ENCODE results near the gene KCNK10. TPM values are rescaled to one million over a fixed set of nuclear protein-coding genes. Genes with fewer than 3 reads are reported as not detected.

The KCNK10 gene
- total and polyA plus RNA-seq, 7 donors, result under 0.01 to 0.60 (median 0.28) TPM; not detected in 1

DNA sequence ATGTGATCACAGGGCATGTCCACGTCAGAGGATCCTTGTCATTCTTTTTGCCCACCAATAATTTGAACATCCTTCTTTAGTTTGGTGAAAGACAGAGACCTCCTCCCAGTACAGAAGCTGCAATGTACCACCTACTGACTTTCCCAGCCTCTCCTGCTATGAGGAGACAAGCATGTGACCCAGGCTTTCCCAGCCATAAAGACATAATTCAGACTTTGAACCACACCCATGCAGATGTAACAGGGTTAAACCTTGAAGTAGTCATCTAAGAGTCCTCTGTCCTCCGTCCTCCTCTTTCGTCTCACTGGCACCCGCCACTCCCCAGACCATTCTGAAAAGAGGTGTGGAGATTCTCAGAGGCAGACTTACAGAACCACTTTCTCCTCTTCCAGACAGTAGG, 120.8 kb downstream of the KCNK10 start:
- no peaks in the 10 kb centered on the region for H3K27me3 ChIP-seq
- H3K36me3 ChIP-seq, result no peaks in the 10 kb centered on the region
- H3K27ac ChIP-seq, result no peak overlapping the region
- intact Hi-C loops (cut with DNase I), result no loop called here
- DNase-seq, result no peak
- no peak for TF ChIP-seq EP300 (IDR thresholded peaks at IDR 0.05)
- no peak for TF ChIP-seq POLR2AphosphoS5 (IDR thresholded peaks at IDR 0.05)
- TF ChIP-seq, protein P1, sequence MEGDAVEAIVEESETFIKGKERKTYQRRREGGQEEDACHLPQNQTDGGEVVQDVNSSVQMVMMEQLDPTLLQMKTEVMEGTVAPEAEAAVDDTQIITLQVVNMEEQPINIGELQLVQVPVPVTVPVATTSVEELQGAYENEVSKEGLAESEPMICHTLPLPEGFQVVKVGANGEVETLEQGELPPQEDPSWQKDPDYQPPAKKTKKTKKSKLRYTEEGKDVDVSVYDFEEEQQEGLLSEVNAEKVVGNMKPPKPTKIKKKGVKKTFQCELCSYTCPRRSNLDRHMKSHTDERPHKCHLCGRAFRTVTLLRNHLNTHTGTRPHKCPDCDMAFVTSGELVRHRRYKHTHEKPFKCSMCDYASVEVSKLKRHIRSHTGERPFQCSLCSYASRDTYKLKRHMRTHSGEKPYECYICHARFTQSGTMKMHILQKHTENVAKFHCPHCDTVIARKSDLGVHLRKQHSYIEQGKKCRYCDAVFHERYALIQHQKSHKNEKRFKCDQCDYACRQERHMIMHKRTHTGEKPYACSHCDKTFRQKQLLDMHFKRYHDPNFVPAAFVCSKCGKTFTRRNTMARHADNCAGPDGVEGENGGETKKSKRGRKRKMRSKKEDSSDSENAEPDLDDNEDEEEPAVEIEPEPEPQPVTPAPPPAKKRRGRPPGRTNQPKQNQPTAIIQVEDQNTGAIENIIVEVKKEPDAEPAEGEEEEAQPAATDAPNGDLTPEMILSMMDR (IDR thresholded peaks at IDR 0.05), result no peak
- TF ChIP-seq POLR2A (IDR thresholded peaks at IDR 0.05), result no peak
- H3K4me1 ChIP-seq, result no peaks in the 10 kb centered on the region
- no peaks in the 10 kb centered on the region for H3K9me3 ChIP-seq
- 29 to 69% methylated on average over 4 of the region's 4 CpGs for WGBS, 2 donors
- no peak overlapping the region for H3K4me3 ChIP-seq

DNA sequence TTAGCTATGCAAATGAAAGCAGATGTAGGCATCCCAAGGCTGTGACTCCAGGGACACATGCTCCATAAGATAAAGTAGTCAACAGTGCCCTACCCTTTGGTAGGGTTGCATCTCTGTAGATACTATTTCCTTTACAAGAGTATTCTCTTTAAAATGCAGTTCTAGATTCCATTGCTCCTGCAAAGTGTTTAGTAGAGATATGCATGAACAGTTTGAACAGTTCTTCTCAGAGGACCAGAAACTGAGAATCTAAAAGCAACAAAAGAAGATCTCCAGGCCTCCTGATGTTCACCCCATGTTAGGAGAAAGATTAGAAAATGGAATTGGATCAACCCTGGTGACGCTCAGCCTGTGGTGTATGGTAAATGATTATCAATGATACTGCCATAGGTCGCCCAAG, 121.2 kb downstream of the KCNK10 start:
- TF ChIP-seq, protein P1 (IDR thresholded peaks at IDR 0.05), result no peak
- TF ChIP-seq POLR2AphosphoS5 (IDR thresholded peaks at IDR 0.05) (no peak), EP300 (IDR thresholded peaks at IDR 0.05) (no peak), POLR2A (IDR thresholded peaks at IDR 0.05) (no peak)
- no peak overlapping the region for H3K4me3 ChIP-seq
- no peaks in the 10 kb centered on the region for H3K27me3 ChIP-seq
- 61 to 87% methylated on average over 2 of the region's 2 CpGs for WGBS, 2 donors
- H3K4me1 ChIP-seq, result no peaks in the 10 kb centered on the region
- intact Hi-C loops (cut with DNase I), result no loop called here
- H3K27ac ChIP-seq, result no peak overlapping the region
- H3K9me3 ChIP-seq, result no peaks in the 10 kb centered on the region
- no peak for DNase-seq
- no peaks in the 10 kb centered on the region for H3K36me3 ChIP-seq

DNA sequence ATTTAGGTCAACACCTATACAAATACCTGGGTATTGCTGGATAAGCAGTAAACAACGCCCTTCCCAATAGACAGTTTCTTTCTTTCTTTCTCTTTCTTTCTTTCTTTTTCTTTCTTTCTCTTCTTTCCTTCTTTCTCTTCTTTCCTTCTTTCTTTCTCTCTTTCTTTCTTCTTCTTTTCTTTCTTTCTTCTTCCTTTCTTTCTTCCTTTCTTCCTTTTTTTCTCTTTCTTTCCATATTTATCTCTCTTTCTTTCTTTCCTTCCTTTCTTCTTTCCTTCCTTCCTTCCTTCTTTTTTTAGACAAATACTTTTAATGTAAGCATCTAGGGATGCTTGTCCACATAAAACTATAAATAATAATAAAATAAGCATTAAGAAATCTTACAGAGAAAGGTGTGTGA, 123.2 kb downstream of the KCNK10 start:
- 94 to 97% methylated on average over 1 of the region's 1 CpG for WGBS, 2 donors
- TF ChIP-seq EP300 (IDR thresholded peaks at IDR 0.05), result no peak
- TF ChIP-seq POLR2AphosphoS5 (IDR thresholded peaks at IDR 0.05), result no peak
- TF ChIP-seq, protein P1 (IDR thresholded peaks at IDR 0.05), result no peak
- TF ChIP-seq POLR2A (IDR thresholded peaks at IDR 0.05), result no peak
- H3K4me1 ChIP-seq, result no peaks in the 10 kb centered on the region
- intact Hi-C loops (cut with DNase I), result no loop called here
- DNase-seq, result no peak
- peaks cover 0 to 15% (median 0%) of the 10 kb centered on the region in 3 donors for H3K27me3 ChIP-seq
- H3K27ac ChIP-seq, result no peak overlapping the region
- no peaks in the 10 kb centered on the region for H3K36me3 ChIP-seq
- no peak overlapping the region for H3K4me3 ChIP-seq
- no peaks in the 10 kb centered on the region for H3K9me3 ChIP-seq

DNA sequence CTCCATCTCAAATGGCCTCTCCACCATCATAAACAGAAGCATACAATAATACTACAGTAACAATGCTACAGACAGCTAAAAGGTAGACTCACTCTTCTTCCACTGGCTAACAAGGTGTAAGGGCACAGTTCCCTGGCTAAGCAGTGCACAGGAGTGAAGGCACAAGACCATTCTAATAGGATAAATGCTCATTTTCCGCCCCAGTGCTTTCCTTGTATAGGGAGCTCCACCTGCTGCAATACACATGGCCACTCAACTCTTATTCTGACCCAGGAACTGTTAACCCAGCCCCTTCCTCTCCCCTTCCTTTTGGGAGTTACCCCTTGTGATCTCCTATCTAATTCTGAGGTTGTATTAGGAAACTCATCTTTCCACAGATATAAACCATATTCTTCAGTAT, 124.6 kb downstream of the KCNK10 start:
- no peaks in the 10 kb centered on the region for H3K4me1 ChIP-seq
- H3K27me3 ChIP-seq, result peaks cover 0 to 28% (median 0%) of the 10 kb centered on the region in 3 donors
- no peak overlapping the region for H3K4me3 ChIP-seq
- intact Hi-C loops (cut with DNase I), result no loop called here
- TF ChIP-seq, protein P1 (IDR thresholded peaks at IDR 0.05), result no peak
- no peaks in the 10 kb centered on the region for H3K9me3 ChIP-seq
- no peak for DNase-seq
- no peak overlapping the region for H3K27ac ChIP-seq
- WGBS, 2 donors, result 94 to 98% methylated on average over 1 of the region's 1 CpG
- no peaks in the 10 kb centered on the region for H3K36me3 ChIP-seq

DNA sequence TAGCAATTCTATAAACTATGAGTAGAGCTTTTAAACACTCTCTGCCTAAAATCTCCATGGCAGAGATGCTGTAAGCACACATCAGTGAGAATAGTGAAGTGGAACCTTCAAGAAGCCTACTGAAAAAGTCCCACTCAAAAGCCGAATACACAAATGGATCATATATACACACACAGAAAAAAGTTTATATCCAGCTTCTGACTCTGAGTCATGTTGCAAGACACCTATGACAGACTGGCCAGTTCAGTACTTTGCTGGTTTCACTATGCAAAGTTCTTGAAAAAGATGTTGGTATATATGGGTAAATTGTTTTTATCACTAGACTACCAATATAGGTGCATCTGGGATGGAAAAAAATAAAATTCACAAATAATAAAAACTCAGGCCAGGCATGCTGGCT, 126.1 kb downstream of the KCNK10 start:
- intact Hi-C loops (cut with DNase I), result no loop called here

More for the DNA sequence above, 126.1 kb downstream of the KCNK10 start:
- Histone ChIP-seq H3K9me3 (no peaks in the 10 kb centered on the region), H3K27me3 (peaks cover 0 to 43% (median 0%) of the 10 kb centered on the region in 3 donors), H3K4me1 (no peaks in the 10 kb centered on the region), H3K27ac (no peak overlapping the region), H3K36me3 (no peaks in the 10 kb centered on the region), H3K4me3 (no peak overlapping the region)
- DNase-seq, result no peak
- 83 to 88% methylated on average over 1 of the region's 1 CpG for WGBS, 2 donors
- no peak for TF ChIP-seq POLR2A (IDR thresholded peaks at IDR 0.05)
- no peak for TF ChIP-seq POLR2AphosphoS5 (IDR thresholded peaks at IDR 0.05)
- TF ChIP-seq, protein P1 (IDR thresholded peaks at IDR 0.05), result no peak
- TF ChIP-seq EP300 (IDR thresholded peaks at IDR 0.05), result no peak

All from sigmoid colon (tissue), 7 donors.